Natural killer cell treated with Interleukin-12 subunit alpha and Interleukin-12 subunit beta and Interleukin-15 and Interleukin-18, amount 100 ng/mL, for 72 hours (primary cell): ENCODE data around the gene LACTBL1. TPM values are rescaled to one million over a fixed set of nuclear protein-coding genes. Genes with fewer than 3 reads are reported as not detected.
"Not testable (repeated sequence)": the region's sequence is repeated elsewhere in the genome, so short reads cannot be mapped to it uniquely, and the experiment has no call there.

Source experiments
- ATAC-seq, 2 donors: fragments of 150-1000 bp; cut with Tn5 transposase in 1 of 2; sonication (Bioruptor Pico), chemical (Tn5 transposase) in 1 of 2; 2 replicates each; pipeline ENCODE4 v1.10.0; 2021
- DNase-seq: peaks from one replicate; pipeline ENCODE4 v3.0.0; 2022; ENCODE audit warnings: low spot score
- H3K27ac Mint-ChIP-seq, 2 donors: 1 replicate in 1 of 2; 2 replicates in 1 of 2; pipeline ENCODE4 v1.8.0; 2022; ENCODE audit warnings: mixed read lengths in 2 of 2, mild to moderate bottlenecking in 1 of 2, moderate library complexity in 1 of 2
- H3K27me3 Mint-ChIP-seq, 2 donors: 1 replicate in 1 of 2; 2 replicates in 1 of 2; pipeline ENCODE4 v1.8.0; 2022; ENCODE audit warnings: mixed read lengths in 2 of 2
- H3K36me3 Mint-ChIP-seq: one replicate; pipeline ENCODE4 v1.8.0; 2022; ENCODE audit warnings: mixed read lengths
- H3K4me1 Mint-ChIP-seq, 2 donors: 1 replicate in 1 of 2; 2 replicates in 1 of 2; pipeline ENCODE4 v1.8.0; 2022; ENCODE audit warnings: low read depth in 2 of 2, mixed read lengths in 2 of 2, mild to moderate bottlenecking in 1 of 2
- H3K4me3 Mint-ChIP-seq: one replicate; pipeline ENCODE4 v1.8.0; 2022; ENCODE audit warnings: mixed read lengths
- H3K9me3 Mint-ChIP-seq: 2 replicates; pipeline ENCODE4 v1.8.0; 2022; ENCODE audit warnings: mixed read lengths
- total RNA-seq, 2 donors: library from RNA; stranded (reverse); gene quantifications; one replicate each; pipeline ENCODE4 v1.2.3, GENCODE V29; 2022

The LACTBL1 gene
- total RNA-seq, 2 donors from 2014 or later = not detected

GRCh38 chr1:23000133-23000532 is 27.5 kb upstream of the LACTBL1 start:
- ATAC-seq, H3K27me3 Mint-ChIP-seq, H3K9me3 Mint-ChIP-seq, H3K27ac Mint-ChIP-seq, H3K4me1 Mint-ChIP-seq, DNase-seq, H3K36me3 Mint-ChIP-seq, H3K4me3 Mint-ChIP-seq: not testable (repeated sequence)

DNA sequence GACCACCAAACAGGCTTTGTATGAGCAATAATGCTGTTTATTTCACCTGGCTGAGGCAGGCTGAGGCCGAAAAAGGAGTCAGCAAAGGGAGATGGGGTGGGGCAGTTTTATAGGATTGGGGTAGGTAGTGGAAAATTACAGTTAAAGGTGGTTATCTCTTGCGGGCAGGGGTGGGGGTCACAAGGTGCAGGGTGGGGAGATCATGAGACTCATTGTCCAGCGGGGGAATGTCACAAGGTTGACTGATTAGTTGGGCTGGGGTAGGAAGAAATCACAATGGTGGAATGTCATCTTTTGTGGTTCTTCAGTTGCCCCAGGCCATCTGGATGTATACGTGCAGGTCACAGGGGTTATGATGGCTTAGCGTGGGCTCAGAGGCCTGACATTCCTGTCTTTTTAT is 24.9 kb upstream of the LACTBL1 start:
- not testable (repeated sequence) for H3K36me3 Mint-ChIP-seq, H3K27ac Mint-ChIP-seq, H3K27me3 Mint-ChIP-seq, H3K9me3 Mint-ChIP-seq, H3K4me1 Mint-ChIP-seq, H3K4me3 Mint-ChIP-seq, ATAC-seq, DNase-seq

DNA sequence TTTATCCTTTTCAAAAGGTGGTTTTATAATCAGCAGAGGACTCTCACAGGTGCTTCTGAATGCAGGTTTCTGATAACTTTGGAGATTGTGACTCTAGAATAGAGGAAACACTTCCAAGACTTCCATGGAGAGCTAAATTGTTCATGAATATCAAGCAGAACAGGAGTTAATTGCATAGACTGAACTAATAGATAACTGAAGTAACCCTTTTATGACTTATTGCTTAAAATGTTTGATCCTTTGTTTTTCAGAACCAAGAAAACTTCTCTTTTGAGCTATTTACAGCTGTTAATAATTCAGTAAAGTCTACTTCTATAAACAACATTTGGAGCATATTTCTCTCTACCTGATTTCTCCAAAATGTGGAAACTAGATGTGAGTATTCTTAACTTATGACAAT is 23.1 kb upstream of the LACTBL1 start:
- H3K27ac Mint-ChIP-seq = no peak overlapping the region
- DNase-seq (no peak), ATAC-seq (no peak)
- no peaks in the 10 kb centered on the region for H3K9me3 Mint-ChIP-seq
- peaks cover 5% of the 10 kb centered on the region for H3K36me3 Mint-ChIP-seq
- peaks cover 0 to 2% of the 10 kb centered on the region in 2 donors for H3K27me3 Mint-ChIP-seq
- H3K4me3 Mint-ChIP-seq = no peak overlapping the region
- no peaks in the 10 kb centered on the region for H3K4me1 Mint-ChIP-seq

DNA sequence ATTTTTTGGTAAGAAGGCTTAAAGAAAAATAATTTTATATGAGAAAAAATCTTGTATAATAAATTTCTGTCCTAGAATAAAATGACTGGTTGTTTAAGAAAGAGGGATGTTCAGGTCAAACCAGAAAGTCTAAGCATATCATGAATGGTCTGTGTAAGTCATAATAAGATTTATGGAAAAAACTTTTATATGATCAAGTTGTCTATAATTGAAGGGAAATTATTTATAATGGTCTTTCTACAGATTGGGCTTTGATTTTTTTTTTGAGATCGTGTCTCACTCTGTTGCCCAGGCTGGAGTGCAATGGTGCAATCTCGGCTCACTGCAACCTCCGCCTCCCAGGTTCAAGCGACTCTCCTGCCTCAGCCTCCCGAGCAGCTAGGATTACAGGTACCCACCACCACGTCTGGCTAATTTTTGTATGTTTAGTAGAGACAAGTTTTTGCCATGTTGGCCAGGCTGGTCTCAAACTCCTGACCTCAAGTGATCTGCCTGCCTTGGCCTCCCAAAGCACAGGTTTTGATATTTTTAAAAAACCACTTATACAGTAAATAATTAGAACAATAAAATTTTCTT is 20.6 kb upstream of the LACTBL1 start:
- H3K27ac Mint-ChIP-seq, H3K36me3 Mint-ChIP-seq, DNase-seq, H3K27me3 Mint-ChIP-seq, H3K4me1 Mint-ChIP-seq, H3K9me3 Mint-ChIP-seq, ATAC-seq, H3K4me3 Mint-ChIP-seq: not testable (repeated sequence)

DNA sequence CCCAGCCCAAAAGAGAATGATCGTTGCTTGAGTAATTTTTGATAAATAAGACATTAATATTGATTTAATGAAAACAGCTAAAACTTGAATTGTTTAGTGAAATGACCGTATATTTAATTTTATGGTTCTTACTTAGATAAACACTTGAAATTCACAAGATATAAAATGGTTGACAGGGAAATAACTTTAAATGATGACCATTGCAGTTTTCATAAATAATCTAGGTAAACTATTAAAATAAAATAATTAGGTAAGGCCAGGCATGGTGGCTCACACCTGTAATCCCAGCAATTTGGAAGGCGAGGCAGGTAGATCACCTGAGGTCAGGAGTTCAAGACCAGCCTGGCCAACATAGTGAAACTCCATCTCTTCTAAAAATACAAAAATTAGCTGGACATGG is 19.7 kb upstream of the LACTBL1 start:
- not testable (repeated sequence) for H3K4me3 Mint-ChIP-seq, H3K9me3 Mint-ChIP-seq, H3K4me1 Mint-ChIP-seq, DNase-seq, H3K27me3 Mint-ChIP-seq, H3K27ac Mint-ChIP-seq, H3K36me3 Mint-ChIP-seq, ATAC-seq

DNA sequence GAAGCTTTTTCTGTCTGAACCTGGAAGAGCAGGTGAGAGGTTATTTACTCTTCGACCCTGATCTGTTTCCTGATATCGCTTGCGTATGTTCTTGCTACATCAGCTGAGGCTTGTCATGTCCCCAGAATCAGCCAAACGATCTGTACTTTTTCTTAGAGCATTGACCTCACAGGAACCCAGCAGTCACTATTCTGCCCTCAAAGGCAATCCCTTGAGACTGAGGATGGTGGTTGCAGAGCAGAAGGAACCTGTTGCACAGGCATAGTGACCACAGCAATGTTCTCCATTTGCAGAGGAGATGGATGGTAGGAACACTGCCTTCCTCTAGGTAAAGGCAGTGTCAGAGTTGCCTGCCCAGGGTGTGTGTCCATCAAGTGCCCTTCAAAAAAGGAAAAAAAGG is 11.3 kb upstream of the LACTBL1 start:
- H3K36me3 Mint-ChIP-seq = no peaks in the 10 kb centered on the region
- no peak overlapping the region for H3K4me3 Mint-ChIP-seq
- DNase-seq = no peak
- H3K27me3 Mint-ChIP-seq = peaks cover 10 to 12% of the 10 kb centered on the region in 2 donors
- no peaks in the 10 kb centered on the region for H3K4me1 Mint-ChIP-seq
- H3K27ac Mint-ChIP-seq = no peak overlapping the region
- no peaks in the 10 kb centered on the region for H3K9me3 Mint-ChIP-seq
- ATAC-seq = no peak

DNA sequence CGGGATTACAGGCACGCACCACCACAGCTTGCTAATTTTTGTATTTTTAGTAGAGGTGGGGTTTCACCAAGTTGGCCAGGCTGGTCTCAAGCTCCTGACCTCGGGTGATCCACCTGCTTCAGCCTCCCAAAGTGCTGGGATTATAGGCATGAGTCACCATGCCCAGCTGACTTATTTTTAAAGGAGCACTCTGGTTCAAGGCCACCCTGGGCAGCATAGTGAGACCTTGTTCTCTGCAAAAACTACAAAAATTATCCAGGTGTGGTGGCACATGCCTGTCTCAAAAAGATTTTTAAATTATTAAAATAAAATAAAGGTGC is 7.8 kb upstream of the LACTBL1 start:
- ATAC-seq, H3K27ac Mint-ChIP-seq, H3K36me3 Mint-ChIP-seq, DNase-seq, H3K4me1 Mint-ChIP-seq, H3K9me3 Mint-ChIP-seq, H3K4me3 Mint-ChIP-seq: not testable (repeated sequence)
- peaks cover 16 to 26% of the 10 kb centered on the region in 2 donors for H3K27me3 Mint-ChIP-seq

GRCh38 chr1:22978299-22978698 is 5.6 kb upstream of the LACTBL1 start:
- no peak for DNase-seq

DNA sequence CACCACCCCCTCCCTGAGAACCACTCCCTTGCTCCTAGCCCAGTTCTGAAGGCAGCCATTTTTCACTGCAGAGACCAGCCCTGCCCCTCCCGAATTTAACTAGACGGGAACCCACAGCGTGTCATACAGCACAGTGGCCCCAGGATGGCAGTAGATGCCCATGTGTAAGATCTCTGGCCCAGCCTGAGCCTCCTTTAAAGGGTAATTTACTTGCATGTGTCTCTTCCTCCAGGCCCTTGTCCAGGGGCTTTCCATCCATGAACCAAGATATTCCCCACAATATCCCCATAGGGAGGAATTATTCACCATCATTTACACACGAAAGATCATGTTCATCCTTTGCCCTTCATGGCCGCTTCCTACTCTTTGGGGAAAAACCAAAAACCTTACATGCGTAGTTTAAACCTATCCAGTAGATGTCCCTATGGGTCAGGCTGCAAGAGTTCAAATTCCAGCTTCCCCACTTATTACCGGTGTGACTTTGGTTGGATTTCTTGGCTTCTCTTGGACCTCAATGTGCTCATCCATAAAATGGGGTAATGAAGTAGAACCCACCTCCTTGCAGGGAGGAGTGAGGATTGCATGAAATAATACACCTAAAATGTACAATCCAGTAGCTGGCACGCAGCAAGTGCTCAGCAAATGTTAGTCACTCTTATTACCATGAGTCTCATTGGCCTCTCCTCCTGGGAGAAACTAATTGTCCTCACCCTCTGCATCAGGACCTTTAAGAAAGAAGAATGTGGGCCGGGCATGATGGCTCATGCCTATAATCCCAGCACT is 4.0 kb upstream of the LACTBL1 start:
- Mint-ChIP-seq H3K4me1 (peaks cover 0 to 4% of the 10 kb centered on the region in 2 donors), H3K4me3 (no peak overlapping the region), H3K27me3 (peaks cover 16 to 37% of the 10 kb centered on the region in 2 donors), H3K36me3 (no peaks in the 10 kb centered on the region), H3K27ac (no peak overlapping the region), H3K9me3 (no peaks in the 10 kb centered on the region)
- ATAC-seq = peak; percentile 79 to 83
- no peak for DNase-seq

More at GRCh38 chr1:22978299-22978698, 5.6 kb upstream of the LACTBL1 start:
- Mint-ChIP-seq H3K9me3 (no peaks in the 10 kb centered on the region), H3K27me3 (peaks cover 14 to 30% of the 10 kb centered on the region in 2 donors), H3K4me1 (peaks cover 0 to 4% of the 10 kb centered on the region in 2 donors), H3K36me3 (no peaks in the 10 kb centered on the region), H3K27ac (no peak overlapping the region), H3K4me3 (no peak overlapping the region)
- no peak for ATAC-seq

- Mint-ChIP-seq H3K36me3 (no peaks in the 10 kb centered on the region), H3K4me3 (no peak overlapping the region), H3K27ac (no peak overlapping the region), H3K4me1 (peaks cover 0 to 4% of the 10 kb centered on the region in 2 donors), H3K9me3 (no peaks in the 10 kb centered on the region), H3K27me3 (peaks cover 22 to 41% of the 10 kb centered on the region in 2 donors)
- no peak for ATAC-seq
- DNase-seq = no peak
These were observed 3.4 kb upstream of the LACTBL1 start for GRCh38 chr1:22976127-22976460.

- no peak overlapping the region for H3K4me3 Mint-ChIP-seq
- H3K27ac Mint-ChIP-seq = no peak overlapping the region
- no peaks in the 10 kb centered on the region for H3K9me3 Mint-ChIP-seq
- ATAC-seq = no peak
- H3K27me3 Mint-ChIP-seq = peaks cover 22 to 41% of the 10 kb centered on the region in 2 donors
- no peak for DNase-seq
- no peaks in the 10 kb centered on the region for H3K36me3 Mint-ChIP-seq
- H3K4me1 Mint-ChIP-seq = peaks cover 0 to 4% of the 10 kb centered on the region in 2 donors
These were observed 3.0 kb upstream of the LACTBL1 start for GRCh38 chr1:22975694-22976093.

- ATAC-seq (no peak), DNase-seq (no peak)
- Mint-ChIP-seq H3K36me3 (no peaks in the 10 kb centered on the region), H3K27me3 (peaks cover 39 to 60% of the 10 kb centered on the region in 2 donors), H3K9me3 (no peaks in the 10 kb centered on the region), H3K4me3 (no peak overlapping the region), H3K27ac (no peak overlapping the region), H3K4me1 (peaks cover 0 to 4% of the 10 kb centered on the region in 2 donors)
These were observed 858 bp downstream of the LACTBL1 start for GRCh38 chr1:22971611-22972405.

DNA sequence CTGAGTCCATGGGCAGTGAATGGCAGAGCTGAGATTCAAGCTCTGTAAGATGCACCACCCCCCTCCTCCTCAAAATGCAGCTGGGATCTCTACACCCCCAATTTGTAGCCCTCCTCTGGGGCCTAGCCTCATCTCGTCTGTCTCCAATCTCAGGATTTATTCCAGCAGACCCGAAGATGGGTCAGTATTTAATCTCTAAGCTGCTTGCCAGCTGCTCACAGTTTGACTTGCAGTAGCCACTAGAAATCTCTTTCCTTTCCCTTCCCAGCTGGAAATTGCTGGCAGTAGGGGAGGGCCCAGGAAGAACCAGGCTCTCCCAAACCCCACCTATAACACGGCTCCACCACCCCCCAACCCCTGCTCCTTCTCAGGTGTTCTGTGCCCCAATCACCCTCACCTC is 1.5 kb downstream of the LACTBL1 start:
- Mint-ChIP-seq H3K4me3 (no peak overlapping the region), H3K27me3 (peaks cover 38 to 60% of the 10 kb centered on the region in 2 donors), H3K27ac (no peak overlapping the region), H3K36me3 (no peaks in the 10 kb centered on the region), H3K4me1 (no peaks in the 10 kb centered on the region), H3K9me3 (no peaks in the 10 kb centered on the region)
- DNase-seq = no peak
- ATAC-seq = no peak

DNA sequence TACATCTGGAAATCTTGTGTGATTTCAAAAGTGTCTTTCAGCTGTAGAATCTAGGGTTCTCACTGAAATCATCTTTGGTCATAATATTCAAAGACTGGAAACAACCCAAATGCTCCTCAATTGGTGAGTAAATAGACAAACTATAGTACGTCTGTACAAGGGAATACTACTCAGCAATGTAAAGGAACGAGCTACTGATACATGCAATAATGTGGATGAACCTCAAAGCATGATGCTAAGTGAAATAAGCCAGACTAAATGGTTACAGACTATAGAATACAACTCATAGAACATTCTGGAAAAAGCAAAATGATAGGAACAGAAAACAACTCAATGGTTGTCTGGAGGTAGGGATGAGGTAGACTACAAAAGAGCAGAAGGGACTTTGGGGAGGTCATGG is 2.6 kb downstream of the LACTBL1 start:
- no peaks in the 10 kb centered on the region for H3K9me3 Mint-ChIP-seq
- H3K27ac Mint-ChIP-seq = no peak overlapping the region
- peaks cover 38 to 51% of the 10 kb centered on the region in 2 donors for H3K27me3 Mint-ChIP-seq
- H3K4me1 Mint-ChIP-seq = no peaks in the 10 kb centered on the region
- DNase-seq = no peak
- H3K36me3 Mint-ChIP-seq = no peaks in the 10 kb centered on the region
- no peak overlapping the region for H3K4me3 Mint-ChIP-seq
- no peak for ATAC-seq
